Right renal cortex interstitium (tissue), 3 donors: ENCODE measurements around the gene OSBPL5. TPM values are rescaled to one million over a fixed set of nuclear protein-coding genes. Genes with fewer than 3 reads are reported as not detected.

Experiments
- DNase-seq, 3 donors: peaks; one replicate each; pipeline ENCODE4 v3.0.0-alpha.2; 2013; ENCODE audit warnings: low read depth in 3 of 3, low spot score in 2 of 3
- polyA plus RNA-seq, 3 donors: library from polyadenylated mRNA; unstranded; fragments of 120-200 nt; gene quantifications; one replicate each; pipeline ENCODE4 v1.2.1, GENCODE V29; 2013; ENCODE audit not compliant: insufficient read length in 3 of 3

OSBPL5 gene
- polyA plus RNA-seq, 3 donors, result 15.7 to 17.5 (median 16.5) TPM

- no peak for DNase-seq
These were observed 32.9 kb upstream of the OSBPL5 start for GRCh38 chr11:3197878-3198528.

DNA sequence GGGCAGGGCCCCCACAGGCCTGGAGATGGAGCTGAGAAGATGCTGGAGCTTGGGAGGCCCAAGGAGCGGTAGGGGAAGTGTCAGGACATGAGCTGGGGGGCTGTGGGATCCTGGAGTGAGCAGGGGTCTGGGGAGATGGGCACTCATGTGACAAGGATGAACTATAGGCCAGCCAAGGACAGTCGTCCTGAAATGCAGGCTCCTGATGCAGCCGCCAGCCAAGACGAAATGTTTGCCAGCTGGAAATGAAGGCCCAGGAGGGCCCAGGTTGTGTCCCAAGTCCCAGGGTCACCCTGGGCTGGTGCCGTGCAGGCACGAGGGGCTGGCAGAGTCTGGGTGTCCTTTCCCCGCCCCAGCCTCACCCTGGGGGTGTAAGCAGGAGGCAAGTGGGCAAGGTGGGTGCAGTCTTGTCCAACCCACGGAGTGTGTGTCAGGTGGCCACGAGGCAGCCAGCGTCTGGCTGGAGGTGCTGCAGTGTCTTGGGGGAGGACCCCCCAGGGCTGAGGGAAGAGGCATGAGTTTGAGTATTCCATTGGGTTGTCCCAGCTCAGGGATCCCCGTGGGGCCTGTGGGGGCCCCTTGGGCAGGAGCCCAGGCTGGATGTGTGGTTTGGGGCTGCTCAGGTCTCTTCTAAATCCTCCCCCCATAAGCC, 32.1 kb upstream of the OSBPL5 start:
- DNase-seq, result no peak

DNA sequence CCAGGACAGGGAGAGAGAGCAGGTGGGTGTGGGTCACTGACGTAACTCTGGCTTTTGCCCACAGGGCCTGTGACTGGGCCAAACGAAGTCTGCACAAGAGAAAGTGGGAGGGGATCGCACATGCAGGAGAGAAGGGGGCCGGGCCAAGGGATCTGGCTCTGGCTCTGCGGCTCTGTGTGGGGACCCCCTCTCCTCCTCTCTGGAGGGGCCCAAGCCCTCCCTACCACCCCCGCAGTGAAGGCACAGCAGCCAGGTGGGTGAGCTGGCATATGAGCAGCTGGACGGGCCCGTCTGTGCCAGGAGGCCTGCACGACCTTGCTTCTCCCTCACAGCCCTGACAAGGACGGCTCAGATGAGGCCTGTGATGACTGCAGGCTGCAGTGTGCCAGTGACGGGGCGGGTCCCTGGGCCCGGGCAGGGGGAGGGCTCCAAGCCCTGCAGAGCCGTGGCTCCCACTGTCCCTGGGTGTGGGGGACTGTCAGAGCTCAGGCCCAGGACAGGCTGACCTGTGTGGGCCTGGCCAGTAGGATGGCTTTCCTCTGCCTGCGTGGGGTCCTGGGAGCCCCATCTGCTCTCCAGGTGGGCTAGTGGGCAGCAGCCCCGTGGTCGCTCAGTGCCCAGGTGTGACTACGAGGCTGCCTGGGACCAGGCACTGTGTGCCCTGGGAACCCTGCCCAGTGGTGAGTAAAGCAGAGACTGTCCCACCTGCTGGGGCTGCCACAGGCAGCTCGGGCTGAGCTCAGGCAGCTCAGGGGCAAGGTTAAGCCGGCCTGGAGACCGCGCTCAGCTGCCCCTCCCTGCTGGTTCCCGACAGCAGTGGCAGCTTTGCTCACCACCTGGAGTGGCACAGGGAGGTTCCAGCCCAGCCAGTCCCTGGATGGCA, 31.3 kb upstream of the OSBPL5 start:
- no peak for DNase-seq

DNA sequence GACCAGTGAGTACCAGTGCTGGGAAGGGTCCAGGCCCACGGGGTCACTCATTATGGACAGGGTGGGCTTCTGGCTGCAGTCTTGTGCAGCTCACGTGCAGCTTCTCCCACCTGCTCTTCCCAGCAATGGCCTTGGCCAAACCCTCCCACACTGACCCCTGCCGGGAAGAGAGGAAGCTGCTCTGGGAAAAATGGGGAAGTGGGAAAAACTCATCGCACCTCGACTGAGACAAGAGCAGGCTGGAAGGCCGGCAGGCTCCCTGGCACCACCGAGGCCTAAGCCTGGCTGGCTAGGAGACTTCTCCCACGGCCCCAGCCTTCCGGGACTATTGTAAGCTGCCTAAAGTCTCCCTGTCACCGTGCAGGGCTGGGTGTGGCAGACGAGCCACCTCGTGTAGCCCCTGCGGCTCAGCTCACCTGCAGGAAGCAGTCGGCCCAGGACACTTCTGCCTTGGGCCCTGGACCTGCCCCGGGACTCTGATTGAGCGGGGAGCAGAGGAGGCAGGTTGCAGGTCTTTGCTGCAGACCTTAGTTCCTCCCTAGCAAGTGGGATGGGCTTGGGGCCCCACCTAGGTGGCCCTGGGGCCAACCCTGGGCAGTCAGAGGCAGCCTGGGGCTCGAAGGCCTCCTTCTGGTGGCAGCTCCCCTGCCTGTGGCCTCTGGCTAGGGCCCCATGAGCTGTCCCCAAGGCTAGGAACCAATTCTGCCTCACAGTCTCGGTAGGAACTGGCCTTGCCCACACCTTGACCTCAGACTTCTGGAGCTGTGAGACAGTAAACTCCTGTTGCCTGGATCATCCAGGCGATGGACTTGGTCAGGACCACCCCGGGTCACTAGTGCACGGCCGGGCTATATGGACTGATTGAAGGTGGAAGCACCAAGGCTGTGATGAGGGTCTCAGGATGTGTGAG, 30.4 kb upstream of the OSBPL5 start:
- DNase-seq, result no peak

DNA sequence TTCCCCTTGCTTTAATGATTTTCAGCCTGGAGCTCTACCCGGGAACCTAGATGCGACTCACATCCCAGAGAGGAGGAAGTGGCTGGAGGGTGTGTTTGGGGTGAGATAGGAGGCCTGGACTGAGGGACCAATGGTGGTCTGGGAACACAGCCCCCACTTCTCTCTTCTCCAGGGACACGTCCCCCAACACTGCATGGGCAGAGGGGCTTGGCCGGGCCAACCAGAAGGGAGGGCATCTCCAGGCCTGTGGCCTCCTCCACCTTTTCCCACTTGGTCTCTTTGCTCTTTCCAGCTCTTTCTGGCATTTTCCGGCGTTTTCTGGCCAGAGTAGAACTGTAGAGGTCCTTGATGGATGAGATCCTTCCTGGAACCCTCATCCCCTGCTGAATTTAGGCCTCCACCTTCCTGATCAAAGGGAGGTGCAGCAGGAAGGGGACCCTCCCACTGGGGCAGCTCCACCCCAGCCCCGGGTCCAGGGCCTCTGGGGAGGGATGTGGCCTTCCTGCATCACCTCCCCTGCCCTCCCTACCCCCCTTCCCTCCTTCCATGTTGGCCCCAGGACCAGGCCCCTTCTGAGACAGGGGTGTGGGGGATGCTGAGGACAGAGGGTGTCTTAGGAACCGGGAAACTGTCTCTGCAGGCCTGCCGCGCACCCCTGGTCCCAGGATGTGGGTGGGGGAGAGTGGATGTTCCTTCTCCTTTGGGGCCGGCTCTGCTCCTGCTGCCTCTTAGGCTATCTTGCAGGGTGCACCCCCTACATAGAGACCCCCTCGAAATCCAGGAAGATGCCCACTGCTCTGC, 29.1 kb upstream of the OSBPL5 start:
- DNase-seq, result no peak

DNA sequence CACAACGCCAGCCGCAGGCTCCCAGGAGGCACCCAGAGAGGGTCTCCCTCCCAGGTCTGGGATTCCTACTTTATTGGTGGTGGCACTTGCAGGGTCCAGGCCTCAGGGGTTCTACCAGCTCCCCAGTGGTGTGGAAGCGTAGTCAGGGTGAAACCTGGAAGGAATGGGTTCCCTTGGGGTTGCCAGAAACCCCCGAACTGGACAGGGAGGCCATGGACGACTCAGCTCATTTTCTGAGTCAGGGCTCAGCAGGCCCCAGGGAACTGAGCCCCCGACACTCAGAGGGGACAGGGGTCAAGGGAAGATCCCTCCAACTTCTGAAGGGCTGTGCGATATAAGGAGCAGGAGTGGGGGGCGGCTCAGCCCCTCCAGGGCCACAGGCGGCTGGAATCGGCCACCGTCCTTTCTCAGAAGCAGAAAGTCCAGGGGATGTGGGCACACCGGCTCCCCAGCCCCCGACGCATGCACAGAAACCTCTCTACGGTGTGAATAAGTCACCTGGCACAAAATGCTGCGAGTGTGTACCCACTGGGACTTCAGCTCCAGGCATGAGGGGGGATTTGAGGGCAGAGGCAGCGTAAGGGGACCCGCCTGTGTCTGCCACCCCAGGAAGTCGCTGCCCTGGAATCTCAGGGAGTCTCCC, 28.4 kb upstream of the OSBPL5 start:
- no peak for DNase-seq

DNA sequence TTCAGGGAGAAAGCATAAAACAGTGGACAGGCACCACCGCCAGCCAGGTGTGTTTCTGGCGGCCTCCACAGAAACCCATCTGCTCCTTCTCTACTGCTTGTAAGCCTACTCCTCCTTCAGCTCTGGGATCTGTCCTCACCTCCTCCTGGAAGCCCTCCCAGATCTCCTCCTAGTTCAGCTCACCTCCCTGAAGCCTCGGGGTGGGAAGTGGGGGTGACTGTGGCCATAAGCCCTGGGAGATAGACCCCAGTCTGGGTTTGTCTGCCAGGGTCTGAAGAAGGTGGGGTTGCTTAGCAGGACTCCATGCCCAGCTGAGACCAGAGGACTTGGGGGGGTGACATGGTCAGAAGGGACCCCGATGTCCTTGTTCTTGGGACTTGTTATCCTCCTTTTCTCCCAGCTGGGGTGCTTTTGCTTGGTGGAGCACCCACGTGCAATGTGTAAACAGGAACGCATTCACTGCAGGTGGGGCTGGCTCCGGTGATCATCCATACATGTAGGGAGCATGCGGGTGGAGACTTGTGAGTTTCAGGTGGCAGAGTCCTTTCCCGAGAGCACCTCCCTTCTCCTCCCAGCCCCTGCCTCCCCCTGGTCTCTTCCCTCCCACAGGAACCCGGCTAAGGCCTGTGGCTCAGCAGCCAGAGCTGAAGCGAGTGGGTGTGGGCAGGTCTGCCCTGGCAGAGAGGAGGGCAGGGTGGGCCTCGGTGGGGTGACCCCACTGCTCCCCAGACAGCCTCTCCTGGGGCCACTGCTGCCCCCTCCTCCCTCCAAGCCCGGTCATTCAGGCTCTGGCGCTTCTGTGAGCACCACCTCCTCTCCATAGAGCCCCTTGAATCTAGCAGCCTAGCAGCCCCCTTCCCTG, 27.6 kb upstream of the OSBPL5 start:
- no peak for DNase-seq

DNA sequence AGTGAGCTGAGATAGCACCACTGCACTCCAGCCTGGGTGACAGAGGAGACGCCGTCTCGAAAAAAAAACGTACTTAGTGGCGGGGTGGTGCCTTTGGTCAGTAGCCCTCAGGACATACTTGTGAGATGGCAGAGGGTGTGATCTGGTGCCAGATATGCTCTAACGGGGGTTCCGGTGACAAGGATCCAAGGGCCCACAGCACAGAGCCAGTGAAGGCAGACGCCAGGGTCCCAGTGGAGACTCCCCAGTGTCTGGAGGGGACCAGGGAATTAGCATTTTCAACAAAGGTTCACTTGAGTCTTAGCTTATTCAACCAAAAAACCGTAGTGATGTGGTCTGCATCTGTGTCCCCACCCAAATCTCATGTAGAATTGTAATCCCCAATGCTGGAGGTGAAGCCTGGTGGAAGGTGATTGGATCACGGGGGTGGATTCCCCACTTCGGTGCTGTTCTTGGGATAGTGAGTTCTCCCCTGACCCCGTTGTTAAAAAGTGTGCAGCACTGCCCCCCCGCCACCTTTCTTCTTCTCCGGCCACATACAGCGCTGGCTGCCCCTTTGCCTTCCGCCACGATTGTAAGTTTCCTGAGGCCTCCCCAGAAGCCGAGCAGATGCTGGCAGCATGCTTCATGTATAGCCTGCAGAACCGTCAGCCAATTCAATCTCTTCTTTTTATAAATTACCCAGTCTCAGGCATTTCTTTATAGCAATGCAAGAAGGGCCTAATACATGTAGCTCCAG, 26.6 kb upstream of the OSBPL5 start:
- no peak for DNase-seq

- no peak for DNase-seq
These were observed 25.5 kb upstream of the OSBPL5 start for GRCh38 chr11:3190600-3190999.

- DNase-seq, result no peak
These were observed 24.9 kb upstream of the OSBPL5 start for GRCh38 chr11:3189886-3190583.

DNA sequence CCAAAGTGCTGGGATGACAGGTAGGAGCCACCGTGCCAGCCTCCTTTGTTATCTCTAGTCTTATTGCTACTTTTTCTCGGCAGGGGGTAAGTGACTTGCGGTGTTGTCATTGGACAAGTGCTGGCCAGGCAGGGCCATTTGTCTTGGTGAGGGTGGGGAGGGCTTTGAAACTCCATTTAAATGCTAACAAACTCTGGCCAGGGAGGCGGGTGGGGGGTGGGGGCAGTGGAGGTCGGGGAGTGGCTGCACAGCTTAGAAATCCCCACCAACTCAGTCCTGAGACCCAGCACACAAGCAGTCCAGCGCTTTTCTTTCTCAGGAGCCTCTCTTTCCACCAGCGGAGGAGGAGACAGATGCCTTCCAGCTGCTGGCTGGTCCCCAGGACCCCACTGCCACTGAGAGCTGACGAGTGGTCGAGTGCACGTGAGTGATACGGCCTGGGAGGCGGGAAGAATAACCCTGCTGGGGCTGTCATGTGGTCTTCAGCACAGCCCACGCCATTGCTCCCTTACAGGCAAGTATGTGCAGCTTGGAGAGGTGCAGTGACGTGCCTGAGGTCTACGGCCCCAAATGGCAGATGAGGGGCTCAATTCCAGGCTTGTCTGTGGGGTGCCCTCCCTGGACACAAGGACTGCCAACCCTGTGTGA, 24.2 kb upstream of the OSBPL5 start:
- DNase-seq, result no peak

GRCh38 chr11:3188496-3189195, 23.5 kb upstream of the OSBPL5 start:
- no peak for DNase-seq

DNA sequence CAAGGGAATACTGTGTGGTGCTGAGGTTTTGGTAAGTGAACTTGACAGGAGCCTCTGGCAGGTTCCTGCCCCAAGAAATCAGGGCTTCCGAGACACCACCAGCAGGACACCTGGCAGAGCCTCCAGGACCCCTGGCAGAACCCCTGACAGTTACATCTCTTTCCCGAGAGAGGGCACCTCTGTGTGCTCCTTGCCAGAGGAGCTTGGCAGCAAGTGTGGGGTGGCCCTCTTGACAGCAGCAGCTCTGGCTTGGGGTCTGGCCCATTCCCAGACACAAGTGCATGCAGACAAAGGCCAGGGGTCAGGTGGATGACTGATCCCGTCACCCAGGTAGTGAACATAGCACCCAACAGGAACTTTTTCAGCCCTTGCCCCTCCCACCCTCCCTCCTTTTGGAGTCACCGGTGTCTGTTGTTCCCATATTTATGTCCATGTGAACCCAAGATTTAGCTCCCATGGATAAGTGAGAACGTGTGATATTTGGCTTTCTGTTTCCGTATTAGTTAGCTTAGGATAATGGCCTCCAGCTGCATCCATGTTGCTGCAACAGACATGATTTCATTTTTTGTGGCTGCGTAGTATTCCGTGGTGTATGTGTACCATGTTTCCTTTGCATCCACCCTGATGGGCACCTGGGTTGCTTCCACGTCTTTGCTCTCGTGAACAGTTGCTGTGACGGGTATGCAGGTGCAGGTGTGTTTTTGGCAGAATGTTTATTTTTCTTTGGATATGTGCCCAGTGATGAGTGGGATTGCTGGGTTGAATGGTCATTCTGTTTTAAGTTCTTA, 21.2 kb upstream of the OSBPL5 start:
- no peak for DNase-seq

GRCh38 chr11:3184732-3185347, 19.7 kb upstream of the OSBPL5 start:
- DNase-seq, result no peak

- no peak for DNase-seq
These were observed 18.4 kb upstream of the OSBPL5 start for GRCh38 chr11:3183523-3183922.
